AG04449 (cell line): ENCODE data around the gene ACTR1B.

Experiments
- CTCF ChIA-PET: fragments of 350-600 bp; formaldehyde crosslinking; extraction: SDS; loops from one replicate; lab custom pipeline; 2021; ENCODE audit warnings: antibody characterized with exemption; lab: Yijun Ruan, JAX
- POLR2A ChIA-PET: fragments of 400-600, 350-600 bp; formaldehyde crosslinking; extraction: SDS; loops from one replicate; lab custom pipeline; 2020; ENCODE audit warnings: antibody characterized with exemption, inconsistent platforms; lab: Yijun Ruan, JAX
- DNase-seq: peaks from one replicate; pipeline ENCODE4 v3.0.0-alpha.2; 2010; ENCODE audit warnings: low read depth, low spot score
- H3K4me3 ChIP-seq: 2 replicates; pipeline ENCODE4 v1.5.1; 2011; ENCODE audit warnings: low read depth, mild to moderate bottlenecking, control low read depth, low read length
- TF ChIP-seq, protein P1 (sequence below): IDR thresholded peaks from one replicate; pipeline ENCODE4 v1.5.1; 2011; ENCODE audit warnings: mild to moderate bottlenecking, moderate library complexity, low read length, control low read depth, inconsistent platforms; ENCODE audit not compliant: insufficient read depth; ENCODE audit errors: missing control alignments

ACTR1B gene

DNA sequence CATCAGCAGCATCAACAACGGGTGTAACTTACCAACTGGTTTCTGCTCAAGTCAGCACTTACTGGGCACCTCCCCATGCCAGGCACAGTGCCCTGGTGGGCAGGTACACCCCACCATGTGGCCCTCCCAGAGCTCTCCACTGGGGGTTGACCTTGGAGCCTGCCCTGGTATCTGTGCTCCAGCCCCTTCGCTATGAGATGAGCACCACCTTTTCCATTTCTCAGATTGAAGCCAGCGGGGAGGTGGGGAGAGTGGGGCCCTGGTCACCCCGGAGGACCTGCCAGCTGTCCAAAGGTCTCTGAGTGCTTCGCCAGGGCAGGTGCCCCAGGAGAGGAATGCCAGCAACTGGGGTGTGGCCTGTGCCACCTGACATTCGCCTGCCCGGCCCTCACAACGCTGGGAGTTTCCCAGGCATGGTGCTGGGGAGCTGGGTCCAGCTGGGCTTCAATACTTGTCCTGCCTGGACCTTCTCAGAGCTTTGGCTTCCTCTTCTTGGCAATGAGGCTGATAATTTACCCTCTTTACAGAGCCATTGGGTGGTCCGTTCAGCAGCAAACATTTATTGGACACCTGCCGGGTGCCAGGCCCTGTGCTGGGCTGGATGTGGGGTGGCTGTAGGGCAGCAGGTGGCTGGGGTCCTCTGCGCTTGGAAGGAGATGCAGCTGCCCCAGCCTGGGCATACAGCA is 43.7 kb upstream of the ACTR1B start:
- POLR2A ChIA-PET, result no interaction called here
- DNase-seq, result no peak

DNA sequence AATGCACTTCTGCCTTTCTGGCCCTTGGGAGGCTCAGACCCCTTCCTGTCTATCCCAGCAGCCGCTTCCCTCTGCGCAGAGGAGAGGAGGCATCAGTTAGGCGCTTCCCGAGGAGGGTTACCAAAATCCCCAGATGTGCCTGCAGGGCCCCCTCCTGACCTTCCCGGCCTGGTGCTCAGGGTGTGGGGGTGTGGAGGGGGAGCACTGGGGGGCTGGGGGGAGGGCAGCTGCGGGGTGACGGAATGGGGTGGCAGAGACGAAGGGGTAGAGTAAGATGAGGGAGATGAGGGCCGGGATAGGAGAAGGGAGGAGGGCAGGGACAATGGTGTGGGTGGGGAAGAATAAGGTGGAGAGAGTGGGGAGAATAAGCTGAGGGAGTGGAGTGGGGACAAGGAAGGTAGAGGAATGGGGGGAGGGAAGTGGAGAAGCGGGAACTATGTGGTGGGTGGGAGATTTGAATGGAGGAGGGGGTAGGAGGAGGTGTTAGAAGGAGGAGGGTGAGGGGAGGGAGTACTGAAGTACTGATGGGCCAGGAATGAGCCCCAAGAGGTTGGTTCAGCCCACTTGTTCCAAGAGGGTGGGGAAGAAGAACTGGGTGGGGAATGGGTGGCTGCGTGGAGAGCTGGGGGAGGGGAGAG is 43.0 kb upstream of the ACTR1B start:
- CTCF ChIA-PET, result interaction anchor here (2.7 to 13.7 kb wide), 3 partner anchors 8 to 678 kb away, joined by 11 to 134 read pairs (median 23); partner anchors contain the start of gene ANKRD36B
- DNase-seq, result no peak
- H3K4me3 ChIP-seq, result no peak overlapping the region
- POLR2A ChIA-PET, result no interaction called here
- TF ChIP-seq, protein P1, sequence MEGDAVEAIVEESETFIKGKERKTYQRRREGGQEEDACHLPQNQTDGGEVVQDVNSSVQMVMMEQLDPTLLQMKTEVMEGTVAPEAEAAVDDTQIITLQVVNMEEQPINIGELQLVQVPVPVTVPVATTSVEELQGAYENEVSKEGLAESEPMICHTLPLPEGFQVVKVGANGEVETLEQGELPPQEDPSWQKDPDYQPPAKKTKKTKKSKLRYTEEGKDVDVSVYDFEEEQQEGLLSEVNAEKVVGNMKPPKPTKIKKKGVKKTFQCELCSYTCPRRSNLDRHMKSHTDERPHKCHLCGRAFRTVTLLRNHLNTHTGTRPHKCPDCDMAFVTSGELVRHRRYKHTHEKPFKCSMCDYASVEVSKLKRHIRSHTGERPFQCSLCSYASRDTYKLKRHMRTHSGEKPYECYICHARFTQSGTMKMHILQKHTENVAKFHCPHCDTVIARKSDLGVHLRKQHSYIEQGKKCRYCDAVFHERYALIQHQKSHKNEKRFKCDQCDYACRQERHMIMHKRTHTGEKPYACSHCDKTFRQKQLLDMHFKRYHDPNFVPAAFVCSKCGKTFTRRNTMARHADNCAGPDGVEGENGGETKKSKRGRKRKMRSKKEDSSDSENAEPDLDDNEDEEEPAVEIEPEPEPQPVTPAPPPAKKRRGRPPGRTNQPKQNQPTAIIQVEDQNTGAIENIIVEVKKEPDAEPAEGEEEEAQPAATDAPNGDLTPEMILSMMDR, result no peak

More for the DNA sequence above, 43.7 kb upstream of the ACTR1B start:
- CTCF ChIA-PET, result interaction anchor here (1.1 to 13.7 kb wide), 4 partner anchors 9 to 678 kb away, joined by 3 to 134 read pairs (median 17); partner anchors contain the start of gene ANKRD36B
- TF ChIP-seq, protein P1, result no peak
- H3K4me3 ChIP-seq, result no peak overlapping the region

DNA sequence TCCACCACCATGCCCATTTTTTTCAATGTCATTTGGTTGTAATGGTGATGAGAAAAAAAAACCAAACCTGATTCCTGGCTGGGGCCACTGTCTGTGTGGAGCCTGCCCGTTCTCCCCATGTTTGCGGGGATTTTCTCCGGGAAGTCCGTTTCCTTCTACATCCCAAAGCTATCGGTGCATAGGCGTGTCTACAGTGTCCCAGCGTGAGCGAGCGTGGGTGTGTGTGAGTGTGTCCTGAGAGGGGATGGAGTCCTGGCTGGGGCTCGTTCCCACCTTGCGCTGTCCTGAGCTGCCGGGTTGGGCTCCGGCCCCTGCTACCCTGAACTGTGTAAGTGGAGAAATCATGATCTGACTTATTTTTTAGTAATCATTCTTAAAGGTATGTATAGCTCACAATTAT is 42.3 kb upstream of the ACTR1B start:
- TF ChIP-seq, protein P1, result no peak
- ChIA-PET POLR2A (no interaction called here), CTCF (interaction anchor here (2.7 to 13.7 kb wide), 3 partner anchors 7 to 679 kb away, joined by 11 to 134 read pairs (median 23); partner anchors contain the start of gene ANKRD36B)
- no peak overlapping the region for H3K4me3 ChIP-seq
- no peak for DNase-seq

DNA sequence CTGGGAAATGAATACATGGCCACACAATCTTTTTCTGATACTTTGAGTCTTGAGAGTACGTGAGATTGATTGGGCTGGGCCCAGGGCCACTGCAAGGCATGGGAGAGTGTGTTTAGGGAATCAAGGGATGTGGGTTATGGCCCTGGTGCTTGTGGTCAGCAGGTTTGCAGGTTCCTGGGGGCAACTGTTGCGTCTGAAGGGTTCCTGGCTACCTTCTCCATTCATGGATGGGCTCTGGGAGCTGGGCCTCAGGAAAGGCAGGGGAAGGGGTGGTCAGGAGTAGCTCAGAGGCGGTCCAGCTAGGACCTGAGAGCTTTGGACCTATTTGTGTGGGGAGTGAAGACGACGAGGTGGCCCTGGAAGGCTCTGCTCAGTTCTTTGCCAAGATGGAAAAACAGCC is 41.1 kb upstream of the ACTR1B start:
- TF ChIP-seq, protein P1, result no peak
- CTCF ChIA-PET, result interaction anchor here (2.7 to 5.7 kb wide), 2 partner anchors 115 to 680 kb away, joined by 11 to 23 read pairs; partner anchors contain the start of gene ANKRD36B
- POLR2A ChIA-PET, result no interaction called here
- DNase-seq, result no peak
- H3K4me3 ChIP-seq, result no peak overlapping the region

DNA sequence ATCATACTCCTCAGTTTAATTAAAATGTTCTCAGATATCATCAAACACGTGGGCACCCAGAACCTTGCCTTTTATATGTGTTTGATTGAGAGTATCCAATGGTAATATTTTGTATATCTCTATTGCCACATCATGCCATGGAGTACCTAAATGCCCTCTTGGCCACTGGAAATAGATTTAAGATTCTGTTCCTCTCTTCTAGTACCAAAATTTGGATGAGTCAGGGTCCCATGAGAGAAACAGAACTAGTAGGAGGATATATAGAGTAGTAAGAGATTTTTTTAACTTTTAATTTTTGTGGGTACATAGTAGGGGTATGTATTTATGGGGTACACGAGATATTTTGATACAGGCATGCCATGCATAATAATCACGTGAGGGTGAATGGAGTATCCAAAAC is 39.9 kb upstream of the ACTR1B start:
- TF ChIP-seq, protein P1, result no peak
- no peak for DNase-seq
- CTCF ChIA-PET, result interaction anchor here (9.4 kb wide), 1 partner anchor 113 kb away, joined by 250 read pairs; the partner anchor contains the start of gene ANKRD36B
- no peak overlapping the region for H3K4me3 ChIP-seq
- POLR2A ChIA-PET, result no interaction called here
